HL-60/S4 treated with retinoic acid at 250 ng/mL for 4 days and 3 days (cell line): ENCODE measurements around the gene LSM3.

Experiments used
- in situ Hi-C: fragments of 300-500 bp; cut with MboI; formaldehyde crosslinking; loops from 2 replicates; pipeline ENCODE4 v1.7.0; 2022; ENCODE audit warnings: low sequenced_read_pairs

Gene LSM3

GRCh38 chr3:14194865-14195264 lies 16.2 kb downstream of the LSM3 start:
- in situ Hi-C loops: no loop called here

GRCh38 chr3:14199641-14200040 lies 21.0 kb downstream of the LSM3 start:
- in situ Hi-C loops: no loop called here

GRCh38 chr3:14200276-14200675 lies 21.7 kb downstream of the LSM3 start:
- in situ Hi-C loops: no loop called here

- in situ Hi-C loops: no loop called here
Measured at GRCh38 chr3:14200841-14201240, 22.2 kb downstream of the LSM3 start.

GRCh38 chr3:14201940-14202684 lies 23.5 kb downstream of the LSM3 start:
- in situ Hi-C loops: no loop called here

GRCh38 chr3:14202874-14203520 lies 24.4 kb downstream of the LSM3 start:
- in situ Hi-C loops: no loop called here

- in situ Hi-C loops: no loop called here
Measured at GRCh38 chr3:14203521-14204079, 25.0 kb downstream of the LSM3 start.

- in situ Hi-C loops: no loop called here
Measured at GRCh38 chr3:14204515-14205284, 26.1 kb downstream of the LSM3 start.

GRCh38 chr3:14206548-14207177 lies 28.0 kb downstream of the LSM3 start:
- in situ Hi-C loops: no loop called here

- in situ Hi-C loops: no loop called here
Measured at GRCh38 chr3:14208168-14208567, 29.6 kb downstream of the LSM3 start.

- in situ Hi-C loops: no loop called here
Measured at GRCh38 chr3:14208977-14209394, 30.4 kb downstream of the LSM3 start.

GRCh38 chr3:14209581-14210289 lies 31.1 kb downstream of the LSM3 start:
- in situ Hi-C loops: no loop called here

- in situ Hi-C loops: no loop called here
Measured at GRCh38 chr3:14210290-14210688, 31.7 kb downstream of the LSM3 start.

- in situ Hi-C loops: no loop called here
Measured at GRCh38 chr3:14210843-14211594, 32.4 kb downstream of the LSM3 start.

GRCh38 chr3:14211621-14212020 lies 33.0 kb downstream of the LSM3 start:
- in situ Hi-C loops: no loop called here

GRCh38 chr3:14212032-14212431 lies 33.4 kb downstream of the LSM3 start:
- in situ Hi-C loops: no loop called here

- in situ Hi-C loops: no loop called here
Measured at GRCh38 chr3:14213066-14213774, 34.6 kb downstream of the LSM3 start.

GRCh38 chr3:14214764-14215163 lies 36.1 kb downstream of the LSM3 start:
- in situ Hi-C loops: no loop called here
